HG03354 (cell line): ENCODE data around the gene KRT6A.
"Not testable (repeated sequence)": the region's sequence is repeated elsewhere in the genome, so short reads cannot be mapped to it uniquely, and the experiment has no call there.

ENCODE experiments used
- ATAC-seq: cut with Tn5 transposase; IDR thresholded peaks from one replicate; pipeline ENCODE4 v1.9.1; 2021; ENCODE audit warnings: mild to moderate bottlenecking; ENCODE audit not compliant: unreplicated experiment, poor library complexity, severe bottlenecking

The KRT6A gene

DNA sequence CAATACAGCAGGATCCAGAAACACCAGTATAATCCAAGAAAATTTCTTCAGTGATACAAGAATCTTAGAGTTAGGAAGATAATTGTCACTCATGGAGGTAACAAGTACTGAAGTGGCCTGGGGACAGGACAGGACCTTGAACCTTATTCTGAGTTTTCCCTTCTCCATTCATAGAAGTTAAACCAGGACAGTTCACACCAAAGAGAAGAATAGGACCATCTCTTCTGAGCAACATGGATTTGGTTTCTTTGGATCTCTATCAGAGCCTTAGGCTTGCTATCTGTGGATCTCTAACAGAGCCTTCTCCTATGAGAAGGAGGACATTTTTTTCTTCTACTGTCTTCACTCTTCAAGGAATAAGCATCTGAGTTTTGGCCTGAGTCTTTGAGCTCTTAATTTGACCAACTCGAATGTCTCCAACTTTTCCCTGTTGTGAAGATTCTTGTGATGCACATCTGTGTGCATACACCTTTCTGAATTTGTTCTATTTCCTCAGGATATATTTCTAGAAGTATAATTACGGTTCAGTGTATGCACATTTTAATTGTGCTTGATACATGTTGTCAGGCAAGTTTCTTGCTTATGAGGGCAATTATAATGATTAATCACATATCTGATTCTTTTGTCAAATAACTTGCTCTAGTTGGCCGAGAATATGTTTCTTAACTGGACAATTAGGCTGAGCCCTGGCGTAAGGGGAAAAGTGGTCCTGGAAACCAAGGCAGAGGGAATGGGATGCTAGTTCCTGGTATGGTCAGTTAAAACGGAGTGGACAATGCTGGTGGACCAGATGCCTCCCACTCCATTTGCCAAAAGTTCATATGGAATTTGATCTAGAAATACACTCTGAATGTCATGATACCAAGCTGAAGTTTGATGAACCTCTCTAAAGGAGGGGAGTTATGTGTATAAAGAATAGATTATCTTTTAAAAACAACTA is 6.6 kb downstream of the KRT6A start:
- ATAC-seq, result no peak

DNA sequence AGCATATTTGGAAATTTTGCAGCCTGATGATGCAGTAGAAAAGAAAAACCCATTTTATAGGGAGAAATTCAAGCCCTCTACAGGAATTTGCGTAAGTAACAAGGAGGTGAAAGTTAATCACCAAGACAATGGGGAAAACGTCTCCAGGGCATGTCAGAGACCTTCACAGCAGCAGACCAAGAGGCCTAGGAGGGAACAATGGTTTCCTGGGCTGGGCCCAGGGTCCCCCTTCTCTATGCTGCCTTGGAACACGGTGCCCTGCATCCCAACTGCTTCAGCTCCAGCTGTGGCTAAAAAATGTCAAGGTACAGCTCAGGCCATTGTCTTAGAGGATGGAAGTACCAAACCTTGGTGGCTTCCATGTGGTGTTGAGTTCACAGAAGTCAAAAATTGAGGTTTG is 13.0 kb downstream of the KRT6A start:
- ATAC-seq, result no peak

DNA sequence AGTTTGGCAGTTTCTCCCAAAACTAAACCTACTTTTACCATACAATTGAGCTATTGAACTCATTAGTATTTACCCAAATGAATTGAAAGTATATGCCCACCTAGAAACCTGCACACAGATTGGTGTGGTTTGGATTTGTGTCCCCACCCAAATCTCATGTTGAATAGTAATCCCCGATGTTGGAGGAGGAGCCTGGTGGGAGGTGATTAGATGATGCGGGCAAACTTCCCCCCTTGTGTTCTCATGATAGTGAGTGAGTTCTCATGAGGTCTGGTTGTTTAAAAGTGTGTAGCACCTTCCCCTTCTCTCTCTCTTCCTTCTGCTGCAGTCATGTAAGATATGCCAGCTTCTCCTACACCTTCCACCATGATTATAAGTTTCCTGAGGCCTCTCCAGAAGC is 15.4 kb downstream of the KRT6A start:
- no peak for ATAC-seq

GRCh38 chr12:52474212-52474611 is 18.8 kb downstream of the KRT6A start:
- ATAC-seq, result no peak

GRCh38 chr12:52473768-52474167 is 19.3 kb downstream of the KRT6A start, which contains the start of gene KRT6C:
TSS of gene KRT6C (minus strand) at chr12:52473805. CDS start at chr12:52473737, 68 bp downstream.
- ATAC-seq, result no peak

GRCh38 chr12:52469853-52470252 is 23.2 kb downstream of the KRT6A start:
- ATAC-seq, result no peak

- ATAC-seq, result no peak
Measured at GRCh38 chr12:52464897-52465296, 28.2 kb downstream of the KRT6A start.

DNA sequence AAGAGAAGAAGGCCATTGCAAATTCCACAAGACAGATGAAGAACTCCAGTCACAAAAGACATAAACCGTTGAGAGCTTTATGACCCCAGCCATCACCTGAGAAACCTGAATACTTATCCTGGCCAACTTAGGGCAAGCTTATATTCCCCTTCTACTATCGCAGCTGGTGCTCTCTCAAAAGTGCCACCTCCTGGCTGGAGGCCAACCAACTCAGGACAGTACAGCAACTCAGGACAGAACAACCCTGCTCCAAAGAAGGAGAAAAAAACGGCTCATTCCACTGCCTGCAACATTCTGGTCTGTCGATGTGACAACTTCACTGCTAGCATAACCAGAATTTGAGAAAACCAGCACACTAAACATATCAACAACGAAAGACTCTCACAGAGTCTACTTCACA is 31.4 kb downstream of the KRT6A start:
- no peak for ATAC-seq

- no peak for ATAC-seq
Measured at GRCh38 chr12:52458861-52459260, 34.2 kb downstream of the KRT6A start.

- no peak for ATAC-seq
Measured at GRCh38 chr12:52455821-52456220, 37.2 kb downstream of the KRT6A start.

- no peak for ATAC-seq
Measured at GRCh38 chr12:52454411-52455201, 38.5 kb downstream of the KRT6A start.

GRCh38 chr12:52452101-52452500 is 41.0 kb downstream of the KRT6A start, which contains the start of gene KRT6B:
TSS of gene KRT6B (minus strand) at chr12:52452146. CDS start at chr12:52452078, 68 bp downstream.
- ATAC-seq, result no peak

DNA sequence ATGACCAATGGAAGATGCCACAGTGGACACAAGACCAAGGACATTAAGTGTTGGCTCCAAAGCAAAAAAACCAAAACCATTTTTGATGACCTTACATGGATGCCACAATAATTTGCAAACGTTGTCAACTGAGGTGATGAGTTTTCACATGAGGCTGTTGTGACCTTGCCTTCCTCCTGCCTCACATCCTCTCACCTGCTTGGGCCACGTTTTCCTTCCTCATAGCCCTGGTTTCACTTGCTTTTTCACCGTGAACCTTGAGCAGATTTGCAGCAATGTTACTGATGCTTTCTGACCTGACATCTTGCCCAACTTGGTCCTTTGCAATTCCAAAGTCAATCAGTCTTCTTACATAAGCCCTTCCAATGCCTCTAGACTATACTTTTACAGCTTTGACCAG is 44.8 kb downstream of the KRT6A start:
- no peak for ATAC-seq

DNA sequence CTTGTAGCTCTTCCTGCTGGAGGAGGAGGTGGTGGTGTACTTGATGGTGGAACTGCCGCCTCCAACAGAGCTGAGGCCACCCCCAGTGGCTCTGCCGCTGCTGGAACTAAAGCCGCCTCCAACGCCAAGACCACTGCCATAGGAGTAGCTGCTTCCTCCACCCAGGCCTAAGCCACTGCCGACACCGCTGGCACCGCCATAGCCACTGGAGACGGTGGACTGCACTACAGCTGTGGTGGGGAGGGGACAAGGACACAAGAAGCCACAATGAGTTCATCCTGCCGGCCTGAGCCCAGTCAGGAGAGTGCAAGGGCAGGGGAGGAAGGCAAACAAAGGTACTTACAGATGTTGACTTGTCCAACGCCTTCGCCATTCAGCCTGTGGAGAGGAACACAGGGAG is 45.9 kb downstream of the KRT6A start:
- ATAC-seq, result not testable (repeated sequence)

DNA sequence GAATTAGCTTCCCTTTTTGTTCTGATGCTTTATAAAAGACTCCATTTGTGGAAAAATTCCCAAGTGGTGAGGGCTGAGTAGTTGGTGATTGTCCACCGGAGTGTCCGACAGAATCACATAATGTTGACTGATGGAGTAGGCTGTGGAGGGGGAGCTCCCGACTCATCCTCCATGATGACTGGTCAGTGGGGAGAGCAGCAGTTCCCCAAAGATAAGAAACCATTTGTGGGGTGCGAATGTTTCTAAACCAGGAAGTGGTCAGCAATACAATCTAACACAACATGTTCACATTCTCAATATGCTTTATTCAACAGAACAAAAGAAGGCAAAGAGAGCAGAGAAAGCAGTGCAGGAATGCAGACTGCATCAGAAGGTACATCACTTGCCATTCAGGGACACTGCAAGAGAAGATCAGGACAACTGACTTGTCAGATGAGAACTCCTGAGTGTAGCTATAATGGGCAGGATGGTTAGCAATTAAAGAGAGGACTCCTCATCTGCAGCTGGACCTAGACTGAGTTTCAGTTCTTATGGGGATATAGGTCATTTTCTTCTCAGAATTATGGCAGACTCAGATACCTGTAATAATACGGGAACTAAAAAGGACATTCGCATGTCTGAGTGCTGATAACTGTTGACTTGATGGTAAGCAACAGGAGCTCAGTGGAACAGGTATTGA is 46.6 kb downstream of the KRT6A start:
- no peak for ATAC-seq

DNA sequence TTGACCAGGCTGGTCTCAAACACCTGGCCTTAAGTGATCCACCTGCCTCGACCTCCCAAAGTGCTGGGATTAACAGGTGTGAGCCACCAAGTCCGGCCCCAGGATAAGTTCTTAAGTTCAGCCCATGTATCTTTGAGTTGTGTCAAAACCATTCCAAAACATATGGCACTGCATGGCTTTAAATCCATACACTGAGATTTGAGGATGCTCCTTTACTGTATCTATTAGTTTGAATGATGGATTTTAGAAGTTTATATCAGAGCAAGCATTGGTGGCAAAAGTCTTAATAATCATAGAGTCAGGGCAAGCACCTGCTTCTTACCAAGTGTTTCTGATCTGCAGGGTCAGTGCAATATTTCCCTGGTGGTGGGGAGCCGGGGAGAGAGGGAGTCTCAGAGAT is 47.2 kb downstream of the KRT6A start:
- no peak for ATAC-seq

DNA sequence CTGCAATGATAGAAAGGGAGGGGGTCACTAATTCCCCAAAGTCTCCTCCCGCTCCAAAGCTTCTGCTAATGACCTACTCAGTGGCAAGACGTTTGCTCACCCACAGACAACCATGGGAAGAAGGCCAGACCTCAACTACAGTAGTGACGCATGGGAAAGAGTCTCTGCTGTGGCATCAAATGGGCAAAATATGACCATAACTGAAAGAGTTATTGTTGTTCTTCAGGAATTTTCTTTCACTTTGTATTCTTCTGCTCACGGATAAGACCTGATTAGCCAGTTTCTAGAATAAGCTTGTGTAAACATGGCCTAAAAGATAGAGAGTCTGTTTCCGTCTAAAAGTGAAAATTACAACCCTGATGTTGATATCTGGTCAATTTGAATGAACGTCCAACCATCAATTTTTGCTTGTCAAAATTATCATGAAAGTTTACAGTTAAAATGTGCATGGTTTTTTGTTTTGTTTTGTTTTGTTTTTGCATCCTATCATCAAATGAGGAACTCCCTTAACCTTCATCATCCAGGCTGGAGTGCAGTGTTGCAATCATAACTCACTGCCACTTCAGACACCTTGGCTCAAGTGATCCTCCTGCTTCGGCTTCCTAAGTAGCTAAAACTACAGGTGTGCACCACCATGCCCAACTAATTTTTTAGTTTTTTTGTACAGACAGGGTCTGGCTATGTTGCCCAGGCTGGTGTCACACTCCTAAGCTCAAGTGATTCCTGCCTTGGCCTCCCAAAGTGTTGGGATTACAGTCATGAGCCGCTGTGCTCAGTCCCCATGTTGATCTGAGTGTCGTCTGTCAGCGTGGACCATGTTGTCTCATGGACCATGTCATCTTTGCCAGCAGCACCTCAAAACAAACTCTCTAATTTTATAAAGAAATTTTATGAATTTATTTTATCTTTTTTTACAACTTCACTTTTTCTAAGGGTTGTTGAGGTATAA is 48.1 kb downstream of the KRT6A start:
- no peak for ATAC-seq

DNA sequence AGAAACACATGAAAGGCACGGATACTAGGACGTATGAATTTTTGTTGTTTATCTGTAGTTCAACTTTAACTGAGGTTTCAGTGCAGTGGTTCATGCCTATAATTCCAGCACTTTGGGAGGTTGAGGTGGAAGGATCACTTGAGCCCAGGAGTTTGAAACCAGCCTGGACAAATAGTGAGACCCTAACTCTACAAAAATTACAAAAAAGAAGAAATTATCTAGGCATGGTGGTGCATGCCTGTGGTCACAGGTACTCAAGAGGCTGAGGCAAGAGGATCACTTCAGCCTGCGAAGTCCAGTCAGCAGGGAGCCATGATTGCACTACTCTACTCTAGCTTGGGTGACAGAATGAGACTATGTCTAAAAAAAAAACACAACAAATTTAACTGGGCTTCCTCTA is 49.1 kb downstream of the KRT6A start:
- ATAC-seq, result no peak

DNA sequence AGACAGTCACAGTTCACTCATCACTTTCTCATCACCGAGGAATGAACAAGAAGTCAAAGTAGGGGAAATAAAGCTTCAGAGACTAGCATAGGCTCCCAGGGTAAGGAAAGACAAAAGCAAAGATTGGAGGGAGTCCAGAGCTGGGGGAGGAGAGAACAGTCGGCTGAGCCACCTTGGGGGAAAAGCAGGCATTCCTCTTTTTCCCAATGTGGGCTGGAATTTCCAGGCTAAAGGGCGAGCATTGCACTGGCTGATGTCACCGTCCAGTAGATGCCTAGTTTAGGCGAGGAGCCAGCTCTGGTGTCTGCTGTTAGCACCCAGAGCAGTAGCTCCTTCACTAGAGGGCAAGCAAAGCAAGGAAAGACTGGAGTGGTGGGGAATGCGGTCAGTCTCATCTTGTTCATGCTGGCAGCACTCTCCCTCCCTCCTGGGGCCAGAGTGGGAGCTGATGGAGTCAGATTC is 50.4 kb downstream of the KRT6A start:
- ATAC-seq, result no peak
